SU-DHL-6 (cell line): ENCODE results near the gene GABRD.

Experiments used
- H2AFZ ChIP-seq: fragments of 200-600 bp; sonication (generic); 2 replicates; pipeline ENCODE4 v1.6.1; 2014; ENCODE audit warnings: low read depth, mild to moderate bottlenecking, moderate library complexity, mixed read lengths, antibody characterized with exemption, low read length; ENCODE audit not compliant: severe bottlenecking
- H3F3A ChIP-seq: fragments of 200-600 bp; shearing (Covaris generic); 2 replicates; pipeline ENCODE4 v1.6.0; 2016; ENCODE audit warnings: antibody characterized with exemption, mild to moderate bottlenecking; ENCODE audit not compliant: insufficient read depth
- H3K27ac ChIP-seq: fragments of 200-600 bp; sonication (generic); 2 replicates; pipeline ENCODE4 v1.5.1; 2016; ENCODE audit warnings: low read depth, mild to moderate bottlenecking, low read length, moderate library complexity, mixed read lengths
- H3K27me3 ChIP-seq: fragments of 200-600 bp; sonication (generic), shearing (Covaris generic); 2 replicates; pipeline ENCODE4 v1.6.0; 2014; ENCODE audit warnings: mild to moderate bottlenecking, low read length
- H3K36me3 ChIP-seq: fragments of 200-600 bp; sonication (generic); 2 replicates; pipeline ENCODE4 v1.6.1; 2014; ENCODE audit warnings: mild to moderate bottlenecking, low read length, mixed read lengths
- H3K4me2 ChIP-seq: fragments of 300-600, 200-600 bp; shearing (Covaris generic), sonication (generic); 2 replicates; pipeline ENCODE4 v1.6.0; 2014; ENCODE audit warnings: low read length, low read depth, mild to moderate bottlenecking; ENCODE audit not compliant: poor library complexity, severe bottlenecking
- H3K4me3 ChIP-seq: fragments of 200-600 bp; sonication (generic); 2 replicates; pipeline ENCODE4 v1.5.1; 2014; ENCODE audit warnings: antibody characterized with exemption, low read length, mild to moderate bottlenecking, mixed read lengths; ENCODE audit not compliant: insufficient read depth, poor library complexity, severe bottlenecking
- H3K79me2 ChIP-seq: fragments of 200-600 bp; sonication (generic); 2 replicates; pipeline ENCODE4 v1.6.1; 2014; ENCODE audit warnings: mild to moderate bottlenecking, low read length, moderate library complexity; ENCODE audit not compliant: insufficient read depth
- H3K9ac ChIP-seq: fragments of 200-600 bp; sonication (generic); 2 replicates; pipeline ENCODE4 v1.7.0; 2014; ENCODE audit warnings: mild to moderate bottlenecking, low read length
- H3K9me2 ChIP-seq: fragments of 200-600 bp; sonication (generic); replicated peaks from 2 replicates; pipeline ENCODE4 v1.6.1; 2014; ENCODE audit warnings: low read length; ENCODE audit not compliant: insufficient read depth
- H3K9me3 ChIP-seq: fragments of 200-600 bp; sonication (generic); 2 replicates; pipeline ENCODE4 v1.6.1; 2014; ENCODE audit warnings: low read length, mixed read lengths; ENCODE audit not compliant: insufficient read depth
- H4K20me1 ChIP-seq: fragments of 200-600 bp; sonication (generic); 2 replicates; pipeline ENCODE4 v1.6.1; 2014; ENCODE audit warnings: low read depth, mild to moderate bottlenecking, antibody characterized with exemption, low read length, moderate library complexity, mixed read lengths
- EZH2phosphoT487 ChIP-seq: fragments of 200-600 bp; sonication (generic), shearing (Covaris generic); conservative IDR thresholded peaks from 2 replicates; pipeline ENCODE4 v1.6.1; 2018; ENCODE audit warnings: mild to moderate bottlenecking, antibody characterized with exemption, low read length, moderate library complexity, mixed read lengths
- TF ChIP-seq, protein P1 (sequence below): fragments of 200-600 bp; sonication (generic); IDR thresholded peaks from one replicate; pipeline ENCODE4 v1.5.1; 2017; ENCODE audit warnings: antibody characterized with exemption, mild to moderate bottlenecking, low read length, moderate library complexity; ENCODE audit not compliant: insufficient read depth, poor library complexity, severe bottlenecking

The GABRD gene

DNA sequence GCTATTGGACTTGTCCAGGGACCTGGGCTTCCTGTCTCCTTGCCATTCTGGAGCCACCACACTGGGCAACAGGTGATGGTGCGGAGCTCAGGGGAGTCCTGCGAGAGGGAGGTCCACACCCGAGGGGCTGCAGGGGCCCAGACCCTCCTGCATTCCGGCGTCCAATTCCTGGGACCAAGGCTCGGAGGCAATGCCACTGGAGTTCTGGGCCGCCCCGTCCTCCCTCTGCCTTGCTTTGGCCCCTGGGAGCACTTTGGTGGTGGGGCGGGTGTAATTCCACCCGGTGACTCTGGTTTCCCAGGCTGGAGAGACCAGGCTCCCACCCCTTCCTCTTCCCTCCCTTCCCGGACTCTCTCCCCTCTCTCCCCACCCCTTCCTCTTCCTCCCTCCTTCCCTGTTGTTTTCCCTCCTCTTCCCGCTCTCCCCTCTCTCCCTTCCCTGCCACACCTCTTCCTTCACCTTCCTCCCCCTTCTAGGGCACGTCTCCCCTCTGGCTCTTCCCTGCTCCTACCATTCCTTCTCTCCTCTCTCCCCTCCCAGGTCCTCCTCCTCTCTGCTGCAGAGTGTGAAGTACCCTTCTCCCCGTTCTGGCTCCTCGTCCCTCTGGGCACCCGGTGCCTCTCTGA, 33.0 kb downstream of the GABRD start:
- no peak overlapping the region for H3K4me3 ChIP-seq
- H3K79me2 ChIP-seq = no peaks in the 10 kb centered on the region

DNA sequence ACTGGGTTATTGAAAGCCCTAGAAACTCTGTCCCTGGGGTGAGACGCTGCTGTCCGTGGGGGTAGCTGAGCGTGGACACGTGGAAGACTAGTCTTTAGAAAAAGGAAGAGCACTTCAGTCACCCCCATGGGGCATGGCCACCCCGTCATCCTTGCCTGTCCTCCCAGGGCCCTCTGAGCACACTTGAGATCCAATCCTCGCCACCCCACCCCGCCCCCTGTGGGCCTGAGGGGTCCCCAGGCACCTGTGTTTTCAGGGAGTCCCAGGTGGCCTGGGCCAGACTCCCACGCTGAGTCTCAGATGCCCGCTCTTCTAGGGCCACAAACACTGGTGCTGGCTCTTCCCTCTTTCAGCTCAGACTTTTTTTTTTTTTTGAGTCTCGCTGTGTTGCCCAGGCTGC, 33.6 kb downstream of the GABRD start:
- Histone ChIP-seq H2AFZ (no peak overlapping the region), H4K20me1 (no peaks in the 10 kb centered on the region), H3K4me2 (no peak overlapping the region), H3K4me3 (no peak overlapping the region), H3K9ac (no peak overlapping the region), H3K27me3 (no peaks in the 10 kb centered on the region), H3F3A (no peaks in the 10 kb centered on the region), H3K9me3 (no peaks in the 10 kb centered on the region), H3K27ac (no peak overlapping the region), H3K36me3 (no peaks in the 10 kb centered on the region), H3K79me2 (no peaks in the 10 kb centered on the region), H3K9me2 (no peaks in the 10 kb centered on the region)
- TF ChIP-seq, protein P1, sequence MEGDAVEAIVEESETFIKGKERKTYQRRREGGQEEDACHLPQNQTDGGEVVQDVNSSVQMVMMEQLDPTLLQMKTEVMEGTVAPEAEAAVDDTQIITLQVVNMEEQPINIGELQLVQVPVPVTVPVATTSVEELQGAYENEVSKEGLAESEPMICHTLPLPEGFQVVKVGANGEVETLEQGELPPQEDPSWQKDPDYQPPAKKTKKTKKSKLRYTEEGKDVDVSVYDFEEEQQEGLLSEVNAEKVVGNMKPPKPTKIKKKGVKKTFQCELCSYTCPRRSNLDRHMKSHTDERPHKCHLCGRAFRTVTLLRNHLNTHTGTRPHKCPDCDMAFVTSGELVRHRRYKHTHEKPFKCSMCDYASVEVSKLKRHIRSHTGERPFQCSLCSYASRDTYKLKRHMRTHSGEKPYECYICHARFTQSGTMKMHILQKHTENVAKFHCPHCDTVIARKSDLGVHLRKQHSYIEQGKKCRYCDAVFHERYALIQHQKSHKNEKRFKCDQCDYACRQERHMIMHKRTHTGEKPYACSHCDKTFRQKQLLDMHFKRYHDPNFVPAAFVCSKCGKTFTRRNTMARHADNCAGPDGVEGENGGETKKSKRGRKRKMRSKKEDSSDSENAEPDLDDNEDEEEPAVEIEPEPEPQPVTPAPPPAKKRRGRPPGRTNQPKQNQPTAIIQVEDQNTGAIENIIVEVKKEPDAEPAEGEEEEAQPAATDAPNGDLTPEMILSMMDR = no peak
- TF ChIP-seq EZH2phosphoT487 = no peak

More for the DNA sequence above, 33.0 kb downstream of the GABRD start:
- Histone ChIP-seq H3K27me3 (no peaks in the 10 kb centered on the region), H3K9me2 (no peaks in the 10 kb centered on the region), H3K36me3 (no peaks in the 10 kb centered on the region), H3K9ac (no peak overlapping the region), H3K9me3 (no peaks in the 10 kb centered on the region), H2AFZ (no peak overlapping the region), H3K4me2 (no peak overlapping the region), H3K27ac (no peak overlapping the region), H4K20me1 (no peaks in the 10 kb centered on the region), H3F3A (no peaks in the 10 kb centered on the region)
- TF ChIP-seq, protein P1 = no peak
- no peak for TF ChIP-seq EZH2phosphoT487

DNA sequence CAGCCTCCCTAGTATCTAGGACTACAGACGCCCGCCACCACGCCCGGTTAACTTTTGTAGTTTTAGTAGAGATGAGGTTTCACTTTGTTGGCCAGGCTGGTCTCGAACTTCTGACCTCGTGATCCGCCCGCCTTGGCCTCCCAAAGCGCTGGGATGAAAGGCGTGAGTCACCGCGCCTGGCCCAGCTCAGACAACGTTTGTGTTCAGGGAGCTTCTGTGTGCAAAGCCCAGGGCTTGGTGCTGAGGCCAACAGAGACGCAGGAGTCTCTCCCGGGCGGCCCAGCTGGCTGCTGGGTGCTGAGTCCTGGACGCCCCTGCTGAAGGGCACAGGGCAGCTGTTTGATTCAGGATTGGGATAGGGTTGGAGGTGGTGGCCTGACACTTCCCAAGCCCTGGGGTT, 34.1 kb downstream of the GABRD start:
- Histone ChIP-seq H3K9me2 (no peaks in the 10 kb centered on the region), H3K79me2 (no peaks in the 10 kb centered on the region), H3K4me2 (no peak overlapping the region), H4K20me1 (no peaks in the 10 kb centered on the region), H3K27me3 (no peaks in the 10 kb centered on the region), H3K36me3 (no peaks in the 10 kb centered on the region), H3K4me3 (no peak overlapping the region), H3K27ac (no peak overlapping the region), H3K9me3 (no peaks in the 10 kb centered on the region), H3K9ac (no peak overlapping the region), H3F3A (no peaks in the 10 kb centered on the region), H2AFZ (no peak overlapping the region)
- TF ChIP-seq, protein P1 = no peak
- TF ChIP-seq EZH2phosphoT487 = no peak
